ENCODE results near the gene TNS3.
"Not testable (repeated sequence)": the region's sequence is repeated elsewhere in the genome, so short reads cannot be mapped to it uniquely, and the experiment has no call there.

TNS3 gene

GRCh38 chr7:47548546-47548945, 33.4 kb downstream of the TNS3 start:
- Mint-ChIP-seq H3K4me1 (ENCODE audit: low read depth) (no peaks in the 10 kb centered on the region), H3K36me3 (no peaks in the 10 kb centered on the region), H3K9me3 (ENCODE audit: low read depth) (no peaks in the 10 kb centered on the region), H3K4me3 (no peak overlapping the region), H3K27me3 (no peaks in the 10 kb centered on the region), H3K27ac (no peak overlapping the region)

- no peak overlapping the region for H3K4me3 Mint-ChIP-seq
- no peaks in the 10 kb centered on the region for H3K9me3 Mint-ChIP-seq (ENCODE audit: low read depth)
- H3K36me3 Mint-ChIP-seq, result no peaks in the 10 kb centered on the region
- H3K4me1 Mint-ChIP-seq (ENCODE audit: low read depth), result no peaks in the 10 kb centered on the region
- H3K27me3 Mint-ChIP-seq, result no peaks in the 10 kb centered on the region
- no peak overlapping the region for H3K27ac Mint-ChIP-seq
Measured at GRCh38 chr7:47546733-47547494, 35.0 kb downstream of the TNS3 start.

GRCh38 chr7:47546171-47546570, 35.7 kb downstream of the TNS3 start:
- Mint-ChIP-seq H3K9me3 (ENCODE audit: low read depth) (no peaks in the 10 kb centered on the region), H3K27ac (no peak overlapping the region), H3K4me1 (ENCODE audit: low read depth) (no peaks in the 10 kb centered on the region), H3K27me3 (no peaks in the 10 kb centered on the region), H3K4me3 (no peak overlapping the region), H3K36me3 (no peaks in the 10 kb centered on the region)

GRCh38 chr7:47544416-47544815, 37.5 kb downstream of the TNS3 start:
- no peaks in the 10 kb centered on the region for H3K4me1 Mint-ChIP-seq (ENCODE audit: low read depth)
- H3K36me3 Mint-ChIP-seq, result no peaks in the 10 kb centered on the region
- no peaks in the 10 kb centered on the region for H3K9me3 Mint-ChIP-seq (ENCODE audit: low read depth)
- no peak overlapping the region for H3K27ac Mint-ChIP-seq
- no peak overlapping the region for H3K4me3 Mint-ChIP-seq
- H3K27me3 Mint-ChIP-seq, result peaks cover 3% of the 10 kb centered on the region

GRCh38 chr7:47543714-47544113, 38.2 kb downstream of the TNS3 start:
- Mint-ChIP-seq H3K4me3 (no peak overlapping the region), H3K4me1 (ENCODE audit: low read depth) (no peaks in the 10 kb centered on the region), H3K27ac (no peak overlapping the region), H3K36me3 (no peaks in the 10 kb centered on the region), H3K27me3 (peaks cover 4% of the 10 kb centered on the region), H3K9me3 (ENCODE audit: low read depth) (no peaks in the 10 kb centered on the region)

- Mint-ChIP-seq H3K4me1 (ENCODE audit: low read depth) (no peaks in the 10 kb centered on the region), H3K9me3 (ENCODE audit: low read depth) (no peaks in the 10 kb centered on the region), H3K27me3 (peaks cover 8% of the 10 kb centered on the region), H3K27ac (no peak overlapping the region), H3K36me3 (no peaks in the 10 kb centered on the region), H3K4me3 (no peak overlapping the region)
Measured at GRCh38 chr7:47543056-47543455, 38.9 kb downstream of the TNS3 start.

- Mint-ChIP-seq H3K27ac (no peak overlapping the region), H3K36me3 (no peaks in the 10 kb centered on the region), H3K27me3 (peaks cover 11% of the 10 kb centered on the region), H3K4me1 (ENCODE audit: low read depth) (no peaks in the 10 kb centered on the region), H3K4me3 (no peak overlapping the region), H3K9me3 (ENCODE audit: low read depth) (no peaks in the 10 kb centered on the region)
Measured at GRCh38 chr7:47542051-47542450, 39.9 kb downstream of the TNS3 start.

- H3K27ac Mint-ChIP-seq, result not testable (repeated sequence)
Measured at GRCh38 chr7:47541485-47541884, 40.4 kb downstream of the TNS3 start.

GRCh38 chr7:47540387-47541350, 41.2 kb downstream of the TNS3 start:
- H3K9me3 Mint-ChIP-seq (ENCODE audit: low read depth), result no peaks in the 10 kb centered on the region
- H3K4me3 Mint-ChIP-seq, result no peak overlapping the region
- H3K4me1 Mint-ChIP-seq (ENCODE audit: low read depth), result no peaks in the 10 kb centered on the region
- H3K36me3 Mint-ChIP-seq, result no peaks in the 10 kb centered on the region
- H3K27me3 Mint-ChIP-seq, result peaks cover 14% of the 10 kb centered on the region
- no peak overlapping the region for H3K27ac Mint-ChIP-seq

More at GRCh38 chr7:47541485-47541884, 40.4 kb downstream of the TNS3 start:
- H3K4me3 Mint-ChIP-seq; H3K36me3 Mint-ChIP-seq; H3K4me1 Mint-ChIP-seq (ENCODE audit: low read depth); H3K9me3 Mint-ChIP-seq (ENCODE audit: low read depth): not testable (repeated sequence)
- peaks cover 13% of the 10 kb centered on the region for H3K27me3 Mint-ChIP-seq

- Mint-ChIP-seq H3K4me3 (no peak overlapping the region), H3K27me3 (peaks cover 14% of the 10 kb centered on the region), H3K4me1 (ENCODE audit: low read depth) (no peaks in the 10 kb centered on the region), H3K27ac (no peak overlapping the region), H3K36me3 (no peaks in the 10 kb centered on the region), H3K9me3 (ENCODE audit: low read depth) (no peaks in the 10 kb centered on the region)
Measured at GRCh38 chr7:47540053-47540386, 41.9 kb downstream of the TNS3 start.

- no peaks in the 10 kb centered on the region for H3K36me3 Mint-ChIP-seq
Measured at GRCh38 chr7:47539398-47540052, 42.4 kb downstream of the TNS3 start.

GRCh38 chr7:47538846-47539311, 43.0 kb downstream of the TNS3 start:
- no peak overlapping the region for H3K4me3 Mint-ChIP-seq
- H3K36me3 Mint-ChIP-seq, result no peaks in the 10 kb centered on the region
- H3K9me3 Mint-ChIP-seq (ENCODE audit: low read depth), result no peaks in the 10 kb centered on the region
- H3K4me1 Mint-ChIP-seq (ENCODE audit: low read depth), result no peaks in the 10 kb centered on the region
- peaks cover 14% of the 10 kb centered on the region for H3K27me3 Mint-ChIP-seq
- no peak overlapping the region for H3K27ac Mint-ChIP-seq

More at GRCh38 chr7:47539398-47540052, 42.4 kb downstream of the TNS3 start:
- Mint-ChIP-seq H3K27me3 (peaks cover 14% of the 10 kb centered on the region), H3K4me3 (no peak overlapping the region), H3K27ac (no peak overlapping the region), H3K9me3 (ENCODE audit: low read depth) (no peaks in the 10 kb centered on the region), H3K4me1 (ENCODE audit: low read depth) (no peaks in the 10 kb centered on the region)

GRCh38 chr7:47537716-47538675, 43.9 kb downstream of the TNS3 start:
- no peaks in the 10 kb centered on the region for H3K36me3 Mint-ChIP-seq
- no peaks in the 10 kb centered on the region for H3K4me1 Mint-ChIP-seq (ENCODE audit: low read depth)
- H3K27me3 Mint-ChIP-seq, result peaks cover 14% of the 10 kb centered on the region

More at GRCh38 chr7:47537716-47538675, 43.9 kb downstream of the TNS3 start:
- H3K27ac Mint-ChIP-seq, result no peak overlapping the region
- H3K9me3 Mint-ChIP-seq (ENCODE audit: low read depth), result no peaks in the 10 kb centered on the region
- H3K4me3 Mint-ChIP-seq, result no peak overlapping the region

Measured in activated naive CD8-positive, alpha-beta T cell (primary cell).